HFF-Myc (cell line): Measurements from ENCODE around the gene RYR1.
"Not testable (repeated sequence)": the region's sequence is repeated elsewhere in the genome, so short reads cannot be mapped to it uniquely, and the experiment has no call there.

Source experiments
- DNase-seq: peaks from one replicate; pipeline ENCODE4 v3.0.0-alpha.2; 2011; ENCODE audit warnings: low read depth; ENCODE audit errors: extremely low read depth
- H3K4me3 ChIP-seq: replicated peaks from 2 replicates; pipeline ENCODE4 v1.5.1; 2011; ENCODE audit warnings: low read depth, mild to moderate bottlenecking, control low read depth, low read length
- TF ChIP-seq, protein P1 (sequence below): IDR thresholded peaks from 2 replicates; pipeline ENCODE4 v1.5.1; 2012; ENCODE audit warnings: mild to moderate bottlenecking, low read depth, low read length, control low read depth; ENCODE audit errors: missing control alignments

The RYR1 gene

DNA sequence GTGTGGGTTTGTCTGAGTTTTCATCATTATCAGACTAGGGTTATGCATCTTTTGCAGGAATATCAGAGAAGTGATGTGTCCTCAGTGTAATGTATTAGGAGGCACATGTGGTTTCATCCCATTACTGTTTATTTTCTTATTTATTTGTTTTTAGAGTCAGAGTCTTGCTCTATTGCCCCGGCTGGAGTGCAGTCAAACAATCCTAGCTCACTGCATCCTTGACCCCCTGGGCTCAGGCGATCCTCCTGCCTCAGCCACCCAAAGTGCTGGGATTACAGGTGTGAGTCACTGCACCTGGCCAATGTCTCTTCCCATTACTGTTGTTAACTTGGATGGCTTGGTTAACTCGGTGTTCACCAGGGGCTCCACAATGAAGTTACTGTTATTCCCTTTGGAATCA lies 116.9 kb downstream of the RYR1 start:
- DNase-seq, result no peak
- TF ChIP-seq, protein P1, sequence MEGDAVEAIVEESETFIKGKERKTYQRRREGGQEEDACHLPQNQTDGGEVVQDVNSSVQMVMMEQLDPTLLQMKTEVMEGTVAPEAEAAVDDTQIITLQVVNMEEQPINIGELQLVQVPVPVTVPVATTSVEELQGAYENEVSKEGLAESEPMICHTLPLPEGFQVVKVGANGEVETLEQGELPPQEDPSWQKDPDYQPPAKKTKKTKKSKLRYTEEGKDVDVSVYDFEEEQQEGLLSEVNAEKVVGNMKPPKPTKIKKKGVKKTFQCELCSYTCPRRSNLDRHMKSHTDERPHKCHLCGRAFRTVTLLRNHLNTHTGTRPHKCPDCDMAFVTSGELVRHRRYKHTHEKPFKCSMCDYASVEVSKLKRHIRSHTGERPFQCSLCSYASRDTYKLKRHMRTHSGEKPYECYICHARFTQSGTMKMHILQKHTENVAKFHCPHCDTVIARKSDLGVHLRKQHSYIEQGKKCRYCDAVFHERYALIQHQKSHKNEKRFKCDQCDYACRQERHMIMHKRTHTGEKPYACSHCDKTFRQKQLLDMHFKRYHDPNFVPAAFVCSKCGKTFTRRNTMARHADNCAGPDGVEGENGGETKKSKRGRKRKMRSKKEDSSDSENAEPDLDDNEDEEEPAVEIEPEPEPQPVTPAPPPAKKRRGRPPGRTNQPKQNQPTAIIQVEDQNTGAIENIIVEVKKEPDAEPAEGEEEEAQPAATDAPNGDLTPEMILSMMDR, result no peak
- H3K4me3 ChIP-seq, result no peak overlapping the region

DNA sequence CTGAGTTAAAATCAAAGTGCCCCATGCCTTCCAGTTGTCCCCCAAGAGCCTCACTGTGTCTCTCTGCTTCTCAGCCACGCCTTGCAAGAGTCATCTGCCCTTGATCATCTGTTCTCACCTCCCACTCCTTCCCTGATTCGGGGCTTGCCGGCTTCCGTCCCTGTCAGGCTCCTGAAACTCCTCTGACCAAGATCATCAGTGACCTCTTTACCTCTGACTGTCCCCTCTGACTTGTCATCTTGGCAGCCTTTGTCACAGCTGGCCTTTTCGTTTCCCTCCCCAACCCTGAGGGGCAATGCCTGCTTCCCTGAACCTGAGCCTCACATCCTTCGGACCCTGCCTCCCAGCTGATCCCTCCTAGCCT lies 117.9 kb downstream of the RYR1 start:
- DNase-seq, result no peak
- H3K4me3 ChIP-seq, result no peak overlapping the region
- TF ChIP-seq, protein P1, result no peak

DNA sequence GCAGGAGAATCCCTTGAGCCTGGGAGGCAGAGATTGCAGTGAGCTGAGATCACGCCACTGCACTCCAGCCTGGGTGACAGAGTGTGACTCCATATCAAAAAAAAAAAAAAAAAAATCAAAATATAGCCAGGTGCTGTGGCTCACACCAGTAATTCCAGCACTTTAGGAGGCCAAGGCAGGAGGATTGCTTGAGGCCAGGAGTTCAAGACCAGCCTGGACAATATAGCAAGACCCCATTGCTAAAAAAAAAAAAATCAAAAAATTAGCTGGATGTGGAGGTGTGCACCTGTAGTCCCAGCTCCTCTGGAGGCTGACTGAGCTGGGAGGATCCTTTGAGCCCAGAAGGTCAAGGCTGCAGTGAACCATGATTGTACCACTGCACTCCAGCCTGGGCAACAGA lies 119.7 kb downstream of the RYR1 start:
- not testable (repeated sequence) for H3K4me3 ChIP-seq

DNA sequence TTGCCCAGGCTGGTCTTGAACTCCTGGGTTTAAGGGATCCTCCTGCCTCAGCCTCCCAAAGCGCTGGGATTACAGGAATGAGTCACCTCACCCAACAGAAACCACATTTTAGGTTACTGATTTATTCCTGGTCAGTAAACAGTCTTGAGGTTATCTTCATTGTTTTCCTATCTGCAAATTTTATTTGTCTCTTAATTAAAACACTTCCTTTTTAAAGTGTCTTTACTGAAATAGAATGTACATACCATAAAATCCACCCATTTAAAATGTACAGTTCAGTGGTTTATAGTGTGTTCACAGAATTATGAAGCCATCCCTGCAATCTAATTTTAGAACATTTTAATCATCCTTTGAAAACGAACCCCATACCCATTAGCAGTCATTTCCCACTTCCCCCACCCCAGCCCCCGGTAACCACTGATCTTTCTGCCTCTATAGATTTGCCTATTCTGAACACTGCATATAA lies 121.2 kb downstream of the RYR1 start:
- TF ChIP-seq, protein P1, result no peak
- no peak for DNase-seq
- H3K4me3 ChIP-seq, result no peak overlapping the region

More for the DNA sequence above, 119.7 kb downstream of the RYR1 start:
- DNase-seq, result not testable (repeated sequence)

DNA sequence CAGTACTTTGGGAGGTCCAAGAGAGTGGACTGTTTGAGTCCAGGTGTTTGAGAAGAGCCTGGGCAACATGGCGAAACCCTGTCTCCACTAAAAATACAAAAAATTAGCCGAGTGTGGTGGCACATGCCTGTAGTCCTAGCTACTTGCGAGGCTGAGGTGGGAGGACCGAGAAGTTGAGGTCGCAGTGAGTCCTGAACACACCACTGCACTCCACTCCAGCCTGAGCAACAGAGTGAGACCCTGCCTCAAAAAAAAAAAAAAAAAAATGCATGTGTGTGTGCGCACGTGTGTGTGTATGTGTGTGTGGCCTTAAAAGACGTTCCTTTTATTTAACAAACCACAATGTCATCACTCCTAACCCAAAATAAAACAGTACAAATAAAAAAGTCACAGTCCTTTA lies 121.7 kb downstream of the RYR1 start:
- no peak overlapping the region for H3K4me3 ChIP-seq
- DNase-seq, result no peak
- TF ChIP-seq, protein P1, result no peak

DNA sequence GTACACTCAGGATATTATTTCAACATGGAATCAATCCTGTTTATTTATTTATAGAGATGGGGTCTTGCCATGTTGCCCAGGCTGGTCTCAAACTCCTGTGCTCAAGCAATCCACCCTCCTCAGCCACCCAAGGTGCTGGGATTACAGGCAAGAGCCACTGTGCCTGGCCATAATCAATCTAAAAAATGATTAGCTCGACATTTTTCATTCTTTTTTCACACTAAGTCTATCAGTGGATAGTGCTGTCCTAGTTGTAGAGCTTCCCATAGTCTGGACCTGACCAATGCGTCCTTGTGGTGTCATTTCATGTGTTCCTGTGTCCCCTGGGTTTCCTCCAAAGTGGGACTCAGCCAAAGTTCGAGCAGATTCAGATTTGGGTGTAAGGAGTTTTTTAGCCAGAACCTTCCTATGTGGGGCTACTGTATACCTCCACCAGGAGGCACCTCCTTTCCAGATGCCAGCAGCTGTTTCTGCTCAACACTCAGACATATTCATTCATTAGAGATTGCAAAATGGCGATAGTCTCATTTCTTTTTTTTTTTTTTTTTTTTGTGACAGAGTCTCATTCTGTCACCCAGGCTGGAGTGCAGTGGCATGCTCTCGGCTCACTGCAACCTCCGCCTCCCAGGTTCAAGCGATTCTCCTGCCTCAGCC lies 123.2 kb downstream of the RYR1 start:
- DNase-seq, result no peak
- no peak overlapping the region for H3K4me3 ChIP-seq
- TF ChIP-seq, protein P1, result peak; percentile 28

DNA sequence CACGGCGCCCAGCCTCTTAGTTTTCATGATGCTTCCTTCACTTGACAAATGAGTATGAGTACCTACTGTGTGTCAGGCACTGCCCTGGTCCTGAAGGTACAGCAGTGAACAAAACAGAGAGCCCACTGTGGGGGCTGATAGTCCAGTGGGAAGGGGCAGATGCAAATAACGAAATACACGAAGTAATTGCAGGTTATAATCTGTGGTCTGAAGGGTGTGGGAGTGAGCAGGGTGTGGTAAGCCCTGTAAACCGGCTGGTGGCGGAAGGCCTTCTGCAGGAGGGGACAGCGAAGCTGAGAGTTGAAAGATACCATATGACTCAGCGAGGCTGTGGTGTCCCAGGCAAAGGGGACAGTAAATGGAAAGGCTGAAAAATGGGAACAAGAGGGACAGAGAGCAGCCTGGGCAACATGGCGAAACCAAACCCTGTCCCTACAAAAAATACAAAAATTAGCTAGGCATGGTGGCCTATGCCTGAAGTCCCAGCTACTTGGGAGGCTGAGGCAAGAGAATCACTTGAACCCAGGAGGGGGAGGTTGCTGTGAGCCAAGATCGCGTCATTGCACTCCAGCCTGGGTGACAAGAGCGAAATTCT lies 123.8 kb downstream of the RYR1 start:
- DNase-seq, result no peak
- no peak overlapping the region for H3K4me3 ChIP-seq
- TF ChIP-seq, protein P1, result no peak

DNA sequence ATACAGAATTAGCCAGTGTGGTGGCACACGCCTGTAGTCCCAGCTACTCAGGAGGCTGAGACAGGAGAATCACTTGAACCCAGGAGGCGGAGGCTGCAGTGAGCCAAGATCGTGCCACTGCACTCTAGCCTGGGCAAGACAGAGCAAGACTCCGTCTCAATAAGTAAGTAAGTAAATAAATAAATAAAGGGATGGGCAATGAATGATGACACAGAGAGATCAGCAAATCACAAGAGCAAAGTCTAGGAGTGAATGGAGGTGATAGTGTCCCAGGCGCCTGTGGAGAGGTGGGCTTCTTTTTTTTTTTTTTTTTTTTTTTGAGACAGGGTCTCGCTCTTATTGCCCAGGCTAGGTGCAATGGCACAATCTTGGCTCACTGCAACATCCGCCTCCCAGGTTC lies 125.4 kb downstream of the RYR1 start:
- H3K4me3 ChIP-seq, DNase-seq: not testable (repeated sequence)
